Ovary (tissue), 3 donors: ENCODE data around the gene RPRD2.

ENCODE experiments used
- CTCF ChIP-seq, 3 donors: fragments of 450-650 bp in 2 of 3; fragments of 200-600 bp in 1 of 3; IDR thresholded peaks; one replicate each; pipeline versions ENCODE4 v1.5.1 to v1.8.0; 2016 to 2022; ENCODE audit warnings: antibody characterized with exemption in 3 of 3, mild to moderate bottlenecking in 1 of 3
- EP300 ChIP-seq: sonication (generic); formaldehyde crosslinking; IDR thresholded peaks from one replicate; pipeline ENCODE4 v1.6.1; 2017; ENCODE audit warnings: antibody characterized with exemption
- POLR2A ChIP-seq: fragments of 450-650 bp; IDR thresholded peaks from one replicate; pipeline ENCODE4 v1.6.1; 2017; ENCODE audit warnings: antibody characterized with exemption, mild to moderate bottlenecking, moderate library complexity
- donor health status: DM: no; HTN: no; CAD: no.

GRCh38 chr1:150484431-150484830, 120.5 kb downstream of the RPRD2 start:
- TF ChIP-seq CTCF (IDR thresholded peaks at IDR 0.05) (no peak), POLR2A (no peak), EP300 (no peak)
